NCI-H524 treated with DMSO at 0.1 percent for 48 hours (cell line): ENCODE measurements around the gene VSTM2B.
"Not testable (repeated sequence)": the region's sequence is repeated elsewhere in the genome, so short reads cannot be mapped to it uniquely, and the experiment has no call there.

Experiments used
- DNase-seq: peaks from one replicate; lab custom pipeline; 2025; lab: John Stamatoyannopoulos, UW

The VSTM2B gene

DNA sequence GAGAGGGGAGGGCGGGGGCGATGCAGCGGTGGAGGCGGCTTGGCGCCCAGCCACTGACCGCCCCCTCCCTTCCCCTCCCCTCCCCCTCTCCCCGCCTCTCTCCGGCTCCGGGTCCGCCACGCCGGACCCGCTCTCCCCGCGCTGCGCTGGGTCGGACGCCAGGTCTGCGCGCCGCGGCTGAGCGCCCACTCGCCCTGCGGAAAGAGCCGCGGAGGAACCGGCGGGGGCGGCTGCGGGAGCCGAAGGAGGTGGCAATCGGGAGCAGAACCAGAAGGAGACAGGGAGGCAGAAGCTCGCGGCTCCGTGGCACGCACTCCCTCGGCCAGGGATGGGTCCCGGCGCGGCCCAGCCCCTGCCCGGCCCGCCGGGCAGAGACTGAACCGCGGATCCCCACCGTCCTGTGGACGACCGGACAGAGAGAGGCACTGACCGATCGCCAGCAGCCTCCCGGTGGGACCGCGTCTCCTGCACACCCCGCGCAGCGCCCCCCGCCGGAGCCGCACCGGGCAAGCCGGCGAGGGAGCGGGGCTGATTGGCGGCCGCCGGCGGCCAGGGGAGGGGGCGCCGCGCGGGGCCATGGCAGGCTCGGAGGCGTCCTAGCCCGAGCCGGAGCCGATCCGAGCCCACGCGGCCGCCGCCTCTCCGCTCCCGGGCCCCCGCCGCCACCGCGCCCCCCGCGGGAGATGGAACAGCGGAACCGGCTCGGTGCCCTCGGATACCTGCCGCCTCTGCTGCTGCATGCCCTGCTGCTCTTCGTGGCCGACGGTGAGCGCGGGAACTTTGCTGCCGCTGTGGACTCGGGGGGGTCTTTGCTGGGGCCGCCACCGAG lies at the start of gene VSTM2B:
VSTM2B (plus strand) TSS at position 94 of the 829 bp plus-strand sequence; CDS start at position 684, 590 bp downstream.
- no peak for DNase-seq

DNA sequence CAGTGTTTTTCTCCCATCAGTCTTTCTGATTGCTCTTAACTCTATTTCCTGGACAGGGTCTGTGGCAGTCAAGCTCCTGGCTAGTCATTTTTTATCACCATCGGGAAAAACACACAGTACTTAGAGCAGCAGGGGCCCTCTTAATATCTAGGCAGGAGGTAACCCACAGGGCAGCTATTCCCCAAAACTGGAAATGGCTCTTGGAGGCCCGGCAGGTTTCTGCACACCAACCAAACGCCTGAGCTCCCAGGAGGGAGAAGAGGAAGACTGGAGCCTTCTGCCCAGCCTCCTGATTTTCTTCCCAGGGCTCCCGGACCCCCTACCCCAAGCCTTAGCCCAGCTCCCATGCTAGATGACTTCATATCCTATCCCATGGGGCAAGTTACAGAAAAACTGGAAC lies 49.3 kb upstream of the VSTM2B start:
- DNase-seq = no peak

DNA sequence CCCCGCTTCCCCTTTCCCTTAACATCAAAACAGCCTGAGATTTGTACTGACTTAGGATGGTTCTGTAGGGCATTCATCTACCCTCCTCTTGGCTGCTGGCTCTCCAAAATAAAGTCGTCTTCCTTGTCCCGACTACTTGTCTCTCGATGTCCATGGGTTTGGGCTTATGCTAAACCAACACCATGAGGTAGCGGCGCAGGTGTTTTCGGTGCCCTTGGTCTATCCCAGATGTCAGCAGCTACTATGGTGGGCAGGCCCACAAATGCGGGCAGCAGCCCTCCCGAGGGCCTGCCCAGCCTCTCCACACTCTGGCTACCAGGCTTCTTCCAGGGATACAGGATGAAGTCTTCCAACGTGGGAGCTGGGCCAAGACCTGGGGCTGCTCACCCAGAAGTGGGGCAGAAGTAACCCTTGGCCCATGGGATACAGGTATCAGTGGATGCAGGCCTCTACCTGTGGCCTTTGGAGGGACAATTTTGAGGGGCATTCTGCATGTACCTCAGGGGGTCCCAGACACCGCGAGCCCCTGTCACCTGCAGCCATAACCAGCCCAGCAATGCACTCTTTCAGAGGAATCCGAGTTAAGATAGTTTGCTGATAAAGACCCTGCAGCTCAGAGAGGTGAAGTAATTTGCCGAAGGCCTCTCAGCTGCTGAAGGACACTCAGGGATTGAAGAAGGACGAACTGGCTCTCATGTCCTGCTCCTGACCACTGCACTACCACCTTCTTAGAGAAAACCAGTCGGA lies 47.8 kb upstream of the VSTM2B start:
- no peak for DNase-seq

DNA sequence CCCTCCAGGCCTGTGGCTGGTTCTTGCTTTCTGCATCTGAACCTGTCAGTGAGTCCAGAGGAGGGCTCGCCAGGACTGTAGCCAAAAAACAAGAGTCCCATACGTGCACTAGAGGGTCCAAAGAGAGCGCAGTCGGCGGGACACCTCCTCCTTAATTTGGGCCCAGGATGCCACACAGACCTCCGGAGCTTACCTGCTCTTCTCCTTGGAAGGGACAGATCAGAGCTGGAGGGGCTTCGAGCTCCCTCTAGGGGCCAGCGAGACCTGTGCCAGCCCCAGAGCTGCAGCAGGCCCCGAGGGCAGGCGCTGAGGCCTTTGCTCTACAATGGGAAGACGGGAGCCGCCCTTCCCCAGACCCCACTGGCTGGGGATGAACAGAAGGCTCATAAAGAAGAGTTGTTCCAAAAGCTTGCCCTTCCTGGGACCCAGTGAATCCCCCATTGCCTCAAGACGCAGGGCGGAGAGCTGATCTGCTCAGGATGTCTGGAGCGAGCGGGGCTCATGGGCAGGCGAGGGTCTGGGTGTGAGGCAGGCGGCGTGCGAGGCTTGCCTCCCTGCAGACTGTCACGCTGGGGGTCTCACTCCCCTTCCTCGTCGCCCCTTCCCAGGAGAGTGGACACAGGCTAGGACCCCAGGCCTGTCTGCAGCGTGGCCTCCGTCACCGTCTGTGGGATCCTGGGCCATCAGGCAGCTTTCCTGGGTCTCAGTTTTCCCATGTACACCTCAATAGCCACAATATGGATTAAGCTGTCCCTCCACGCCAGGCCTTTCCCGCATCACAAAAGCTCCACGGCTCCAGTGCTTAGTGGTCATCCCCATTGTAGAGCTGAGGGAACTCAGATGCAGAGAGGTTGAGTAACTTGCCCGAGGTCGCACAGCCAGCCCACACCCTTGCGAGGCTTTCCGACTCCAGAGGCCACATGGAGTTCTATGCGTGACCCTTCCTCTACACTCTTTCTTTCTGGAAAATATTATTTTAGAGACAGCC lies 46.9 kb upstream of the VSTM2B start:
- DNase-seq = no peak

DNA sequence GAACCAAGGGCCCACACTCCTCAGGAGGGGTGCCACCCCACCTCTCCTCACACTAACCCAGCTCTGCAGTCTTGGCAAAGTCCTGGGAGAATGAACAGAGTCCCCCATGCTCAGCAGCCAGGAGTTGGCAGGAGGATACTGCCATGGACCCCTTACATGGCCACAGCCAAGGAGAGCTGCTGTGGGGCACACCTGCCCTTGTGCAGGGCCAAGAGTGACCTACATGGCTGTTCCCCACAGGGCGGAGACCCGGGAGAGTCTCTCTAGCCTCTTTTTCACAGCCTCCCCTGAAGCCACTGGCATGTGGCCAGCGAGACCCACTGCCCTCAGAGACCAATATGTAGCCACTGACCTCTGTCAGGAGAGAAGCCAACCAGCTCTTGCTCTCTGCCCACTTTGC lies 45.9 kb upstream of the VSTM2B start:
- no peak for DNase-seq

DNA sequence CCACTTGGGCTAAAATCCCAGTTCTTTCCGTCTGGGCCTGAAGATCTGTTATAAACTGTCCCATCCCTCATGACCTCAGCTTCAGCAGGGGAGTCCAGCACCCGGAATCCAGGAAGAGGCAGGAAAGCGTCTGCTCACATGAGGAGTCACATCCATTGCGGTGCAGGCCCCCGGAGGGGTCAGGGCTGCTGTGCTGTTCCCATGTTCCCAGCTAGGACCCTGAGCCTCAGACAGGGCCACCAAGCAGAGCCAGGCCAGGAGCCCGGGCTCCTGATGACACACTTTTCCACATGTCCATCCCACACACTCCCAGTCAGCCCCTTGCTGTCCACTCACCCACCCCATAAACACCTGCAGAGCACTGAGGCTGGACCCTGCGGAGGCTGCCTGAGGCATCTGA lies 45.3 kb upstream of the VSTM2B start:
- no peak for DNase-seq

DNA sequence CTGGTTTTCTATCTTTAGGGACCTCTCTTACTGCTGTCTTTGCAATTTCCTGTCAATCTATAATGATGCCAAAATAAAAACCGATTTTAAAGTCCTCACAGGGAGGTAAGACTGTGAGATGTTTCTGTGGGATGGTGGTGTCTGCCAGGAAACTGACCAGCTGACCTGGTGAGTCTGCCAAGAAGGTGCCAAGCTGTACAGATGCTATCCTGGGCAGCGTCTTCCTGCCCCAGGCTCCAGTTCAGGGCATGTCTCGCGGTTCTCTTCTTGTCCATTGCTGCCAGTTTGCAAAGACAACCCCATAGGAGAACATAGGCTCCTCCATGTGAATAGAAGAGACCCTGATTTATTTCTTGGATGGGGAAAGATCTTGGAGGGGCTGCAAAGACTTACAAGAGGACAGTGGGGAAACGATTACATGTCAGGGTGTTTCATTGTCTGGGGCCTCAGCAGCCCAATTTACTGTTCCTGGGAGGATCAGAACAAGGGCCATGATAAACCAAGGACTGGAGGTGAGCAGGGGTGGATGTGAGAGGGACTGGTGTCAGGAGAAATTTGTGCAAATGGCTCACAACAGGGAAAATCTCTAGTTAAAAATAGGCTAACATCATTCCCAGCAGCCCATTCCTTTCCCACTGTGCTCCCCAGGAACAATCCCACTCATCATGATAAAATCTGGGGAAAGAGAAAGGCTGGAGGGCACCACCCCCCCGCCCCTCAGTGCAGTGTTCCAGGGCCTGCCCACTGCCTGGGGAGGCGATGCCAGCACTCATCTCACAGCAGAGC lies 42.7 kb upstream of the VSTM2B start:
- no peak for DNase-seq

DNA sequence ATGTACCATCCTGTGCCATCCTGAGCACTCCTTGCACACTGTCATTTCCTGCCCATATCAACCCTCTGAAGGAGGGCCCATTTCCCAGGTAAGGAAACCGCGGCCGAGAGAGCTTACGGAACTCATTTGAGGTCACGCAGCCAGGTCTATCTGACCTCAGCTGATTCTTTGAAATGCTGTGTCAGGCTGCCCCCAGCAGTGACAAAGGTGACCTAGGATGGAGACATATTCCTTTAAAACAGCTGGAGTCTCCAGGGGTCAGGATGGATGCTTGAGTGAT lies 42.2 kb upstream of the VSTM2B start:
- DNase-seq = no peak

DNA sequence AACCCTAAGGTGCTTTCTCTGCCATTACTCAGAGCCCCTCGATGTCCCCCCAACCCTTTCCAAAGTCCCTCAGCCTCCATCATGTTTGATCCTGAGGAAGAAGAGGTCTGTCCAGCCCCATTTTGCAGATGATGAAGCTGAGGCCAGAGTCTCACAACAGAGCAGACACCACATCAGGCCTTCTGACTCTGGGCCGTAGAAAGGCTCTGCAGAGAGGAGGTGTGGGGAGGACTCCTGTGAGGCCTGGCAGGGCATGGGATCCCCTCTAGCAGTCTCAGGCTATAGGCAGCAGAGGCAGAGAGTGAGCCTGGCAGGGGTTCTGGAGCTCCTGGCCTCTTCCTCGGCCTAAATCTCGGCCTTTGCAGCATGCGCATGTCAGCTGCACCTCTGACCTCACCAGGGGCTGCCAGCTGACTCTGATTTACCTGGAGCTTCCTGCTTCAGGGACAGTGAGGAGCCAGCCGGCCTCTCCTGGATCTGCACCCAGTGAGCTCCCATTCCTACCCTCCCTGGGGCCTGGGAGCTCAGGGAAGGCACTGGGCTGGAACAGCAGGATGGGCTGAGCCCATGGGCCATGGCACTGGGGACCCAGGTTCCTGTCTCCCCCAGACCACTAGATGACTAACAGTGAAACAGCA lies 41.7 kb upstream of the VSTM2B start:
- DNase-seq = no peak

DNA sequence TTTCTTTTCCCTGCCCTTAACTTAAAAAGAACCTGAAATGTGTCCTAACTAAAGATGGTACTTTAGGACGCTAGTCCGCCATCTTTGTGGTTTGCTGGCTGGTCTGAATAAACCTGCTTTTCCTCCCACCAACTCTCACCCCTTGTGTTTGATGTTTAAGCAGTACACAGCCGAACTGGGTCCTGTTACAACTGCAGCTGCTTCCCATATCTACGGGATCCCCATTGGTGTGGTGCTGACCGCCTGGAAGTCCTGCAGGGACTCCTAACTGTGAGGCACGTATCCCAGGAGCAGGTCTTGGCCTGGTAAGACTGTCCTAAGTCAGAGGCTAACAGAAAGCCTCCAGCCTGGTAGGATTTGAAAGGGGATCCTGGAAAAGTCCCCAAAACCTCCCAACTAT lies 40.9 kb upstream of the VSTM2B start:
- DNase-seq = no peak

DNA sequence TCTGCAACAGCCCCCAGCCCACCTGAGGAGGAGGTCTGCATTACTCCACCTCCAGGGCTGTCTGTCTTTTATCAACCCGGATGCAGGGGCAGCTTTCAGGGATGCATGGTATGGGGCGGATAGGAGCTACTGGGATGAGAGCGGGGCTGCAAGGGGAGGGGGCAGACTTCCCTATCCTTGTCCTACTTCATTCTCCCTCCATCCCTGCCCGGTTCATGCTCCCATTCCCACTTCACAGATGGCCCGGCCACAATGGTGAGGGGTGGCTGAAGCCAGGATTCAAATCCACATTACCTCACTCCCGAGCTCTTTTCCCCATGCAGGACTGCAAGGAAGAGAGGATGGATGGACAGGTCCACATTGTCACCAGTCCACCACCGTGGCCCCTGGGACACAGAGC lies 40.5 kb upstream of the VSTM2B start:
- DNase-seq = no peak

DNA sequence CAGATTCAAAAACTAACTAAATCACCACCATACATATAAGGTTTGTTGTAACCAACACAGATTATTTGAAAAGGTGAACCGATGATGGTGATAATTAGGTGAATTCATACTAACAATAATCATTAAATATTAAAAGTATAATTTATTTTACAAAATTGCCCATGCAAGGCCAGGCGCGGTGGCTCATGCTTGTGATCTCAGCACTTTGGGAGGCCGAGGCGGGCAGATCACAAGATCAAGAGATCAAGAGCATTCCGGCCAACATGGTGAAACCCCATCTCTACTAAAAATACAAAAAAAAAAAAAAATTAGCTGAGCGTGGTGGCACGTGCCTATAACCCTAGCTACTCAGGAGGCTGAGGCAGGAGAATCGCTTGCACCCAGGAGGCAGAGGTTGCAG lies 38.8 kb upstream of the VSTM2B start:
- DNase-seq = not testable (repeated sequence)

DNA sequence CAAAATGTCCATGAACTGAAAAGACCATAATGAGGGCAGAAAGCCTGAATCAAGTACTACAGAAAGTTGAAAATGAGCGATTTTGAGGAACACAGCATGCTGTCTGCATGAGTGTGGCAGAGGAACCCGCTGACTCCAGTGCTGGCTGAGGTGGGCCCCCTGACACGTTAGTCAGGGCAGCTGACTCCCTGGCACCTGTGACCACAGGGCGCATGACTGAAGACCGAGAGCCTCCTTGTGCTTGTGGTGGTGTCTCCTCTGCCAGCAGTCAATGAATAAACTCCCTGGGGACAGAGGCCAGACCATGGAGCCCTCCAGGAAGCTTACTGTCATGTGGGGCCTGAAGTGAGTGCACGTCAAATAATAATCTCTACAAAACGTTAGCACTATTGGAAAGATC lies 38.4 kb upstream of the VSTM2B start:
- no peak for DNase-seq

DNA sequence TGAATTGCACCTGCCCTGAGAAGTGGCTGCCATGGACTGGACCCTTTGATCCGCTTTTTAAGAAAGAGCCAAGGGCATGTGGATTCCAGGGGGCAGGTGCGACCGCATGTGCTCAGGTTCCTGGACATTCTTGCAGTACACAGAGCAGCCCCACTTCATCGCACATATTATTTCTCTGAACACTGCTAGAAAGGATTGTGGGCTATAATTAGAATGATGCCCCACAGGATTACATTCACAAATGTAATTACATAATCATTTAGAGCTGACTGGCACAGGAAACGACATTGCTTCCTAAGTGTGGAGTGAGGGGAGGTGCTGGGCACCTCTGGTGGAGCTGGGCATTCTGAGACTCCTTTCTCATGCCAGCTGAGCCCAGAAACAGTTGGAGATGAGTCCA lies 37.5 kb upstream of the VSTM2B start:
- no peak for DNase-seq

DNA sequence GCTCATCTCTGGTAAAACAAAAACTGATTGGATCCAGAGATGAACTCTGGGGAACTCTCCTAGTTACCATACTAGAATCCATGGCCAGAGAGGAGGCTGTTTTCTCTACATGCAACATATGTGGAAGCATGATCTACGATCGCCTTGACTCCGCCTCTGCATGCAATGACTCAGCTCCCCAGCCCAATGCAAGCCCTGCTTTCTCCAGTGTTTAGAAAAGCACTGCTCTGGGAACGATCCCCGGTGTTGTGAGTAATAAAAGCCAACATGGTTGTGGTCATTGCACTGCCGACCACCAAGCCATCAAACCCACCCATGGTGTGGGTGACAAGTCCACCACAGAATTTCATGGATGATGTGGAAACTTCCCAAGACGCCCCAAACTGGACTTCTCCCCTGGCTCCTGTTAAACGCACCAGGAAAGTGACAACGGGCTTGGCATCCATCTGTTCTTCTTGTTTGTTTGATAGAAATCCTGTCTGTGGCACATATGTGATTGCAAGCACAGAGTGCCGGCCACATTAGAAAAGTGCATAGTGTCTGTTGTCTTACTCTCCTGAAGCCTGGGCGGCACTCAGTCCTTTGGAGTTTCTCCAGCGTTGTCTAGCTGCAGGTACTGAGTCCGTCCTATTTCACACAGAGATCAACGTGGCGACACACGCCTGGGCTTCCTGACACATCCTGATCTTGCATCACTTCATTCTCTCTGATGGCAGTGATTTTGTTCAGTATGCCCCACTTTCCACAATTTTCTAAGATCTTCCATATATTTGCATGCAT lies 36.4 kb upstream of the VSTM2B start:
- no peak for DNase-seq

DNA sequence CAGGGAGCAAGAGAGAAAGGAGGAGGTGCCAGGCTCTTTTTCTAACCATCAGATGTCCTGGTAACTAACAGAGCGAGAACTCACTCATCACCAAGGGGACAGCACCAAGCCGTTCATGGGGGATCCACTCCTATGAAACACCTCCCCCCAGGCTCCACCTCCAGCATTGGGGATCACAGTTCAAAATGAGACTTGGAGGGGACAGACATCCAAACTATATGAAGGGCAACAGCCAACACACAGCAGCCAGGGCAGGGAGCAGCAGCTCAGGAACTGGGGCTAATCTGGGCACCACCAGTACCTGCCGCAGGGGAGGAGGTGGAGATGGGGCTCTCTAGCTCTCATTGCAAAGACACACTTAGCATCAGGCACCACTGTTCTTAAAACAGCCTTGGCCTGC lies 34.3 kb upstream of the VSTM2B start:
- no peak for DNase-seq

DNA sequence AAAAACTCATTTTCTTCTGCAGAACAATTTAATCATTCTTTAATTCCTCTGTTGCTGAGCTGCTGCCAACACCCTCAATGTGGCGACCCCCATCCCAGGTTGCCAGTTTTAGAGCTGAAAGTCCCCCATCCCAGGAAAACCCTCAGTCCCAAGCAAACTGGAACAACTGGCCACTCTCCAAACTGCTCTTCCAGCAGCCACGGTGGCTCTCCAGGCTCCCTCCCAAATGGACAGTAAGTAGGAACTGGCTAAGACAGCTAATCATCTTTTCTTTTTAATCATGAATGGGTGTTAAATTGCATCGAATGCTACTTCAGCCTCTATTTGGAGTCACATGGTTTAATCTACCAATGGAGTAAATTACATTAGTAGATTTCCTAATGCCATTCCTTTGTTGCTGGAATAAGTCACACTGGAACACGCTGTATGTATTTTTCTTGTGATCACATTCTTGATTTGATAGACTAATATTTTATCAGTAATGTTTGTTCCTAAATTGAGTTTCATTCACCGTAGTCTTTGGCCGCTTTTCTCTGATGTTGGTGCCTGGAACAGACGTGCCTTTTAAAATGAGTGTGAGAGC lies 33.7 kb upstream of the VSTM2B start:
- DNase-seq = no peak

DNA sequence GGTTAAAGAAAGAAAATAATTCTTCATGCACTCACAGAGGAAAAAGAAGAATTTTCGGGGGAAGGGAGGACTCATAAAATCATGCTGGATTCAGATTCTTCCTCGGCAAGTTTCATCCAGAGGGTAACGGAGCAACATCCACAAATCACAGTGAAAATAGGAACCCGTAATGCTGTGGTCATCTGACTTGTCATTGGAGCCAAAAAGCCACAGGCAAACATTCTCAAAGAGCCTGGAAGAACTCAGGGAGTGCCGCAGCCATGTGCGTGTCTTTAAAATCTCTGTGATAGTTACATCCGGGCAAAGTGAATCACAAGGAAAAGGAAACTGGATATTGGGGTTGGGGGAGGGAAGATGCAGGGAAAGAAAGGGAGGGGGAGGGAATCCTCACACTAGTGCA lies 33.0 kb upstream of the VSTM2B start:
- DNase-seq = no peak

DNA sequence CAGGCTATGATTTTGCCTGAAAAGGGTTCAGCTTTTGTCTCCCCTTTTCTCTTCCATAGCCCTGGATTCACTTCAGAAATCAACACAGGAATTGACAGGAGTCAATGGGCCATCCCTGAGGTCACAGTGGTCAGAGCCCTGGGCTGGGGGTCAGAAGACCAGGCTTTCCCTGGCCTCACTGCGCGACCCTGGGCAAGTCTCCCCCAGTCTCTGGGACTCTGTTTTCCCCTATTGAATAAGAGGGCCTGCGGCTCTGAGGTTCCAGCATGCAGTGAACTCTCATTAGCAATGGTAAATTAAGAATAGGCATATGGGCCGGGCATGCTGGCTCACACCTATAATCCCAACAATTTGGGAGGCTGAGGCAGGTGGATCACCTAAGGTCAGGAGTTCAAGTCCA lies 30.7 kb upstream of the VSTM2B start:
- no peak for DNase-seq

DNA sequence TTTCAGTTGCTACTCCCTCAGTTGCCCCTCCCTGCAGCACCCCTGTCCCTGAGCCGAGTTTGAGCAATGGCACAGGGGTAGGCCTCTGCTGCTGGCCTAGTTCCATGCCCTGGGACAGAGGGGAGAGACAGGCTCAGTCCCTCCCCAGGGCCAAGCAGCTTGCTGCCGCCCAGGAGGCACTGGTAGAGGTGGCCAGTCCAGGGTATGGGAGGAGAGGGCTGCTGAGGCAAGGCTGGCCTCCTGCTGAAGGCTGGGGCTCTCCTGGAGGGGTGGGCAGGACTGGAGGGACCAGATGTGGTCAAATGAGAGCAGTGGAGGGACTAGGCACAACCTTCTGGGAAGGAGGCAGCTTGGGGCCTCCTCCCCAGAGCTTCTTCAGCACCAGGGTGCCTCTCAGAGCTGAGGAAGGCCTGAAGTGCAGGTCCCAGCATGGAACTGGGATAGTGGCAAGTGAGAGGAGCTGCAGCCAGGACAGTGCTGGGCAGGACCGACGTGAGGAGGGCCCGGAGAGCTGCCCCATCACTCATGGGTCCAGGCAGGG lies 29.8 kb upstream of the VSTM2B start:
- no peak for DNase-seq
